KMS-11 (cell line): ENCODE data around the gene RITA1.

Source experiments
- H2AFZ ChIP-seq: fragments of 200-600 bp; sonication (generic); 2 replicates; pipeline ENCODE4 v1.6.1; 2016; ENCODE audit warnings: antibody characterized with exemption, mixed run types, low read depth
- H3K27ac ChIP-seq: fragments of 200-600 bp; sonication (generic); 2 replicates; pipeline ENCODE4 v1.6.1; 2016; ENCODE audit warnings: mild to moderate bottlenecking, mixed run types
- H3K27me3 ChIP-seq: fragments of 200-600 bp; sonication (generic); 2 replicates; pipeline ENCODE4 v1.6.1; 2017; ENCODE audit warnings: mild to moderate bottlenecking, low read depth, mixed run types, moderate library complexity; ENCODE audit not compliant: insufficient read depth
- H3K36me3 ChIP-seq: fragments of 200-600 bp; sonication (generic); 2 replicates; pipeline ENCODE4 v1.6.1; 2017; ENCODE audit warnings: mild to moderate bottlenecking, mixed run types; ENCODE audit not compliant: insufficient read depth
- H3K4me1 ChIP-seq: fragments of 200-600 bp; sonication (generic); 2 replicates; pipeline ENCODE4 v1.6.1; 2016; ENCODE audit warnings: mild to moderate bottlenecking, low read depth, mixed run types; ENCODE audit not compliant: poor library complexity, severe bottlenecking
- H3K4me2 ChIP-seq: fragments of 200-600 bp; sonication (generic); 2 replicates; pipeline ENCODE4 v1.7.0; 2016; ENCODE audit warnings: mild to moderate bottlenecking, mixed run types
- H3K4me3 ChIP-seq: fragments of 200-600 bp; sonication (generic); IDR thresholded peaks from 2 replicates; pipeline ENCODE4 v1.6.1; 2017; ENCODE audit warnings: low read depth, low read length, mixed read lengths; ENCODE audit not compliant: insufficient read depth
- H3K79me2 ChIP-seq: fragments of 200-600 bp; sonication (generic); 2 replicates; pipeline ENCODE4 v1.6.1; 2016; ENCODE audit warnings: low read depth, mixed run types; ENCODE audit not compliant: insufficient read depth
- H3K9ac ChIP-seq: fragments of 200-600 bp; sonication (generic); 2 replicates; pipeline ENCODE4 v1.6.1; 2016; ENCODE audit warnings: mild to moderate bottlenecking, mixed run types
- H4K20me1 ChIP-seq: fragments of 200-600 bp; sonication (generic); 2 replicates; pipeline ENCODE4 v1.6.1; 2016; ENCODE audit warnings: mild to moderate bottlenecking, mixed run types; ENCODE audit not compliant: insufficient read depth
- TF ChIP-seq, protein P1 (sequence below): fragments of 200-600 bp; sonication (generic); conservative IDR thresholded peaks from 2 replicates; pipeline ENCODE4 v1.6.1; 2017; ENCODE audit warnings: low read depth, mild to moderate bottlenecking, antibody characterized with exemption, low read length, moderate library complexity, mixed read lengths

Gene RITA1

DNA sequence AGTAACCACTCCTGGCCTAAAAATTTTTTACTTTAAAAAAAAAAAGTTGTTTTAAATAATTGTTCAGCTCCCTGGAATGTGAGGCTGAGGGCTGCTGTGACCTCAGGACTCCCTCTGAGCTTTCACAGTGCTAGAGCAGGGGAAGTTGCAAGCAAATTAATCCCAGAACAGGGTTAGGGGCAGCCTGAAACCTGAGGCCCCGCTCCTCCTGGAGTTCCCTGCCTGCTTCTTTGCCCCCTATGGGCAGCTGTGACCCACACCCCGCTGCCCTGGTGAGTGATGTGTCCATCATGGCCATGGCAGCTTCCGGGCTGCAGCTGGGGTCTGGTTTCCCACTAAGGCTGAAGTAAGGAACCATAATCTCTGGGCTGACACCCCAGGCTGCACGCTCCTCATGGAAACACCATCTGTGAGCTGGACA lies 9.5 kb downstream of the RITA1 start:
- Histone ChIP-seq H3K4me1 (no peaks in the 10 kb centered on the region), H4K20me1 (no peaks in the 10 kb centered on the region), H3K36me3 (no peaks in the 10 kb centered on the region), H2AFZ (no peak overlapping the region), H3K27ac (no peak overlapping the region), H3K27me3 (no peaks in the 10 kb centered on the region), H3K79me2 (no peaks in the 10 kb centered on the region), H3K4me2 (no peak overlapping the region), H3K4me3 (no peak overlapping the region), H3K9ac (no peak overlapping the region)
- TF ChIP-seq, protein P1, sequence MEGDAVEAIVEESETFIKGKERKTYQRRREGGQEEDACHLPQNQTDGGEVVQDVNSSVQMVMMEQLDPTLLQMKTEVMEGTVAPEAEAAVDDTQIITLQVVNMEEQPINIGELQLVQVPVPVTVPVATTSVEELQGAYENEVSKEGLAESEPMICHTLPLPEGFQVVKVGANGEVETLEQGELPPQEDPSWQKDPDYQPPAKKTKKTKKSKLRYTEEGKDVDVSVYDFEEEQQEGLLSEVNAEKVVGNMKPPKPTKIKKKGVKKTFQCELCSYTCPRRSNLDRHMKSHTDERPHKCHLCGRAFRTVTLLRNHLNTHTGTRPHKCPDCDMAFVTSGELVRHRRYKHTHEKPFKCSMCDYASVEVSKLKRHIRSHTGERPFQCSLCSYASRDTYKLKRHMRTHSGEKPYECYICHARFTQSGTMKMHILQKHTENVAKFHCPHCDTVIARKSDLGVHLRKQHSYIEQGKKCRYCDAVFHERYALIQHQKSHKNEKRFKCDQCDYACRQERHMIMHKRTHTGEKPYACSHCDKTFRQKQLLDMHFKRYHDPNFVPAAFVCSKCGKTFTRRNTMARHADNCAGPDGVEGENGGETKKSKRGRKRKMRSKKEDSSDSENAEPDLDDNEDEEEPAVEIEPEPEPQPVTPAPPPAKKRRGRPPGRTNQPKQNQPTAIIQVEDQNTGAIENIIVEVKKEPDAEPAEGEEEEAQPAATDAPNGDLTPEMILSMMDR: no peak

DNA sequence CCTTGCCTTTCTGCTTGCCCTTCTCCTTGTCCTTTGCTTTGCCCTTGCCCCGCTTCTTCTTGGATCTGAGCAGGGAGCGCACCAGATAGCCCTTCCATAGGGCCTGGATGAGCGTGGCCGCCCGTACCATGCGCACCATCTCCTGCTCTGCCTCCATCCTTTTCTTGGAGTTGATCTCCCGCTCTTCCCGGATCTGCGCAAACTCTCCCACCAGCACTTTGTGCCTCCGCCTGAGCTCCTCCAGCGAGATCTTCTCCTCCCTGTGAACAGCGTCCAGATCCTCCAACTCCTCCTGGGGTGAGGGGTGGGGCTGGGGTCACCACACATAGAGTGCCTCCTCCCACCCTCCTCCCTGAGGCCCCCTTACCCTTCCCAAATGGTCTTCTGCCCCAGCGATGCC lies 10.1 kb downstream of the RITA1 start:
- Histone ChIP-seq H3K4me2 (no peak overlapping the region), H3K79me2 (no peaks in the 10 kb centered on the region), H4K20me1 (no peaks in the 10 kb centered on the region), H3K4me3 (no peak overlapping the region), H2AFZ (no peak overlapping the region), H3K27ac (no peak overlapping the region), H3K4me1 (no peaks in the 10 kb centered on the region), H3K36me3 (no peaks in the 10 kb centered on the region), H3K27me3 (no peaks in the 10 kb centered on the region), H3K9ac (no peak overlapping the region)
- TF ChIP-seq, protein P1: no peak

DNA sequence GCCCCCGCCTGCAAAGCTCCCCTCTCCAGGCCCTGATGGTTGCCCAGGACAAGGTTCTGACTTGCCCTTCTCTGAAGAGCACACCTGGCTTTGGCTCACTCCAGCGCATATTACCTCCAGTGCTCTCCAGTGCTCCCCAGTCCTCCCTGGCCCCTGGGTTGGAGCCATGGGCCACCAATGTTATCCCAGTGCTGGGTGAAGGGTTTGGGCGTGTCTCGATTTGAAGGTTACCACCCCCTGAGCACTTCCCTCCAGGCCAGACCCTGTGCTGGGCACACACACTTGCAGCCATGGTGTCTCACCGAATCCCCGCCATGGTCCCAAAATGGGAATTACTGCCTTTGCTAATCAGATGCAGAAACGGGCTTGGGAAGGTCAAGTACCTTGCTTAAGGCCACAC lies 11.1 kb downstream of the RITA1 start:
- Histone ChIP-seq H3K79me2 (no peaks in the 10 kb centered on the region), H3K36me3 (no peaks in the 10 kb centered on the region), H2AFZ (no peak overlapping the region), H4K20me1 (no peaks in the 10 kb centered on the region), H3K27ac (no peak overlapping the region), H3K27me3 (no peaks in the 10 kb centered on the region), H3K9ac (no peak overlapping the region), H3K4me2 (no peak overlapping the region), H3K4me3 (no peak overlapping the region), H3K4me1 (no peaks in the 10 kb centered on the region)
- TF ChIP-seq, protein P1: no peak

DNA sequence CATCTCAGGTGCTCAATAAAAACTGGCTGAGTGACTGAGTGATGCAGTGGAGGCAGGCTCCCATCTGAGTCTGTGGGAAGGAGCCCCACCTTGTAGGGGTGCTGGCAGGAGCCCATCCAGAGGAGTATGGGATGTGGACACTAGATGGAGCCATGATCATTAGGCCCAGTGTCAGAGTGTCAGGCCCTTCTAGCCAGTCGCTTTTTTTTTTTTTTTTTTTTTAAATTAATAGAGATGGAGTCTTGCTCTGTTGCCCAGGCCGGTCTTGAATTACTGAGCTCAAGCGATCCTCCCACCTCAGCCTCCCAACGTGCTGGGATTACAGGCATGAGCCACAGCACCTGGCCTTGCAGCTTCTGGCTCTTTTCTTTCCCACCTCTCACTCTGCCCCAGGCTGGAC lies 11.5 kb downstream of the RITA1 start:
- H4K20me1 ChIP-seq: no peaks in the 10 kb centered on the region
- H2AFZ ChIP-seq: no peak overlapping the region
- H3K4me1 ChIP-seq: no peaks in the 10 kb centered on the region
- no peak overlapping the region for H3K27ac ChIP-seq
- H3K9ac ChIP-seq: no peak overlapping the region
- H3K36me3 ChIP-seq: no peaks in the 10 kb centered on the region
- H3K4me3 ChIP-seq: no peak overlapping the region
- no peak overlapping the region for H3K4me2 ChIP-seq
- H3K79me2 ChIP-seq: no peaks in the 10 kb centered on the region
- no peaks in the 10 kb centered on the region for H3K27me3 ChIP-seq
- TF ChIP-seq, protein P1: 0 out of 2 replicates have a peak, but pooled peaks have one; percentile 28
